Lower lobe of right lung (tissue), 2 donors: ENCODE results near the gene HINFP. TPM values are rescaled to one million over a fixed set of nuclear protein-coding genes. Genes with fewer than 3 reads are reported as not detected.

Experiments
- ATAC-seq, 2 donors: fragments of 200-7000 bp; cut with Tn5 transposase; one replicate each; pipeline ENCODE4 v1.9.1; 2020 to 2022; ENCODE audit warnings: mild to moderate bottlenecking in 2 of 2, moderate library complexity in 2 of 2
- DNase-seq: peaks from one replicate; pipeline ENCODE4 v3.0.0-alpha.2; 2020
- H3K27ac ChIP-seq: fragments of 200-600 bp; one replicate; pipeline ENCODE4 v1.8.0; 2022
- H3K27me3 ChIP-seq: fragments of 200-600 bp; one replicate; pipeline ENCODE4 v1.8.0; 2022; ENCODE audit warnings: low read depth
- H3K36me3 ChIP-seq: fragments of 200-600 bp; one replicate; pipeline ENCODE4 v1.8.0; 2022; ENCODE audit warnings: mild to moderate bottlenecking
- H3K4me1 ChIP-seq: fragments of 200-600 bp; one replicate; pipeline ENCODE4 v1.8.0; 2022
- H3K4me3 ChIP-seq: fragments of 200-600 bp; one replicate; pipeline ENCODE4 v1.8.0; 2022; ENCODE audit warnings: mild to moderate bottlenecking
- H3K9me3 ChIP-seq: fragments of 200-600 bp; one replicate; pipeline ENCODE4 v1.8.0; 2022
- intact Hi-C: fragments of 100-400 bp; cut with DNase I; formaldehyde crosslinking; loops from one replicate; pipeline ENCODE4 v1.11.0; 2022
- total RNA-seq: library from RNA; stranded (reverse); fragmentation: NEBNext Ultra II Directional; extraction: Animal tissue kit (Norgen Biotek cat#: 25700); gene quantifications from one replicate; pipeline ENCODE4 v1.2.1, GENCODE V29; 2021
- TF ChIP-seq, protein P1 (sequence below): fragments of 200-600 bp; IDR thresholded peaks from one replicate; pipeline ENCODE4 v1.8.0; 2022; ENCODE audit warnings: antibody characterized with exemption, mild to moderate bottlenecking
- donor health status: DM: no; HTN: yes; CAD: no; lungs with severe emphysema.

The HINFP gene
- total RNA-seq, 1 donor from 2014 or later: 31.0 TPM

DNA sequence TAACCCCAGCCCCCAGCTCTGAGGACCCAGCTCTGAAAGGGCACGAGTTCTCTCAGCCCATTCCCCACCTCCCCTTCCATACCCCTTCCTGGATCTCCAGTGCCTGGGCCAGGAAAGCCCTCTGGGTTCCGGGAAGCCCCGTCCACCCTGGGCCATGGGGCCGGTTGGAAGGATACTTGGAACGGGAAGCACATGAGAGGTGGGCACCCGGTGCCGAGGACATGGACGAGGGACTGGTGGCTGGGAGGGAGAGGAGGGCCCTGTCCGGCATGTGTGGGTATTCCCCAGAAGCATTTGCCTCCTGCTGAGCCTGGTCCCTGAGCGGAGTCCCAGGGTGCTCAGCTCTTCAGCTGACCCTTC is 5.2 kb upstream of the HINFP start:
- Histone ChIP-seq H3K36me3 (peaks cover 57% of the 10 kb centered on the region), H3K27me3 (no peaks in the 10 kb centered on the region), H3K4me1 (peaks cover 6% of the 10 kb centered on the region), H3K9me3 (no peaks in the 10 kb centered on the region), H3K27ac (peak overlapping the region; percentile 68), H3K4me3 (peak overlapping the region; percentile 23)
- no peak for ATAC-seq
- intact Hi-C loops: no loop called here
- no peak for DNase-seq
- TF ChIP-seq, protein P1, sequence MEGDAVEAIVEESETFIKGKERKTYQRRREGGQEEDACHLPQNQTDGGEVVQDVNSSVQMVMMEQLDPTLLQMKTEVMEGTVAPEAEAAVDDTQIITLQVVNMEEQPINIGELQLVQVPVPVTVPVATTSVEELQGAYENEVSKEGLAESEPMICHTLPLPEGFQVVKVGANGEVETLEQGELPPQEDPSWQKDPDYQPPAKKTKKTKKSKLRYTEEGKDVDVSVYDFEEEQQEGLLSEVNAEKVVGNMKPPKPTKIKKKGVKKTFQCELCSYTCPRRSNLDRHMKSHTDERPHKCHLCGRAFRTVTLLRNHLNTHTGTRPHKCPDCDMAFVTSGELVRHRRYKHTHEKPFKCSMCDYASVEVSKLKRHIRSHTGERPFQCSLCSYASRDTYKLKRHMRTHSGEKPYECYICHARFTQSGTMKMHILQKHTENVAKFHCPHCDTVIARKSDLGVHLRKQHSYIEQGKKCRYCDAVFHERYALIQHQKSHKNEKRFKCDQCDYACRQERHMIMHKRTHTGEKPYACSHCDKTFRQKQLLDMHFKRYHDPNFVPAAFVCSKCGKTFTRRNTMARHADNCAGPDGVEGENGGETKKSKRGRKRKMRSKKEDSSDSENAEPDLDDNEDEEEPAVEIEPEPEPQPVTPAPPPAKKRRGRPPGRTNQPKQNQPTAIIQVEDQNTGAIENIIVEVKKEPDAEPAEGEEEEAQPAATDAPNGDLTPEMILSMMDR: no peak

DNA sequence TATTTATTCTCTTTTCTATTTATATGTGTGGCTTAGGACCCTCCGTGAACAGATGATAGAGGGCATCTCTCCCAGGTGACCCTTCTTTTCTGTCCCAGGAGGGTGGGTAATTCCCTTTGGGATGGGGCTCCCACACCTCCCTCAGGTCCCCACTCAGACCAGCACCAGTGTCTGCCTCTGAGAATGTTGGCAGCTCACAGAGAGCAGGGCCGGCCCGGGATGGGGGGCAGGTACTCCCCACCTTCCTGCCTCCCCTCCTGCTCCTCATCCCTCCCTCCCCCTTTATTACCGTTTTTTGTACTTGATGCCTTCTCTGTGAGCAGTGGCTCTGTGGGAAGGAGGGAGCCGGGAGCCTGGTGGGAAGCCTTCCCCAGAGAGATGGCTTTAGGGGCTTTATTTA is 4.8 kb upstream of the HINFP start:
- ATAC-seq (no peak), DNase-seq (no peak)
- TF ChIP-seq, protein P1: no peak
- intact Hi-C loops: no loop called here
- Histone ChIP-seq H3K4me3 (peak overlapping the region; percentile 23), H3K27me3 (no peaks in the 10 kb centered on the region), H3K27ac (peak overlapping the region; percentile 68), H3K36me3 (peaks cover 53% of the 10 kb centered on the region), H3K9me3 (no peaks in the 10 kb centered on the region), H3K4me1 (peaks cover 6% of the 10 kb centered on the region)

DNA sequence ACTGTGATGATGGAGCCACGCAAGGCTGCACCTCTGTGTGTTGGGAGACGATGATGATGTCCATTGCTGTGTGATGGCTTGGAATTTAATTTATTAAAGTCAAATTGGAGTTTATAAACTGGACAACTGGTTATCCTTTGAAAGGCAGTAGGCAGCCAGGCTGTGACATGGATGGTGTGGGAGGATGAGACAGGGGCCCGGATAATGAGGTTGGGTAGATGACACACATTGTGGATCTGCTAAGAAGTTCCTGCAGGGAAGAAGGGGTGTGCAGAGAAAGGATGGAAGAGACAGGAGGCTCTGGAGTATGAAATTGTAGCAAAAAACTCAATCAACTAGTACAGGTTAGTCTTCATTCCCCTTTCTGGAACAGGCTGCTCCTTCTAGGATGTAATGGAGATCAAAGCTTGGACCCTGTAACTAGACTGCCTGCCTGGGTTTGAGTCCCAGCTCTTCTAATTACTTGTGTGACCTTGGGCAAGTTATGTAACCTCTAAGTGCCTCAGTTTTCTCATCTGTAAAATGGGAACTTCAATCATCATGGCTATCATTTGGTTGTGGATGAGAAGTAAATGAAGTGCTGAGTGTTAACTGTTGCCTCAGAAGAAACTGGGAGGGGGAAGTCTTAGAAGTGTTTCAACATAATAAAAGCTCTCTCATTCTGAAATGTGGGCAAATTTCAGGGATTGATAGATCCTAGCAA is 4.2 kb upstream of the HINFP start:
- Histone ChIP-seq H3K4me1 (peaks cover 8% of the 10 kb centered on the region), H3K27me3 (no peaks in the 10 kb centered on the region), H3K36me3 (peaks cover 48% of the 10 kb centered on the region), H3K9me3 (no peaks in the 10 kb centered on the region), H3K4me3 (no peak overlapping the region), H3K27ac (no peak overlapping the region)
- ATAC-seq: no peak
- no peak for DNase-seq
- TF ChIP-seq, protein P1: no peak
- intact Hi-C loops: no loop called here

DNA sequence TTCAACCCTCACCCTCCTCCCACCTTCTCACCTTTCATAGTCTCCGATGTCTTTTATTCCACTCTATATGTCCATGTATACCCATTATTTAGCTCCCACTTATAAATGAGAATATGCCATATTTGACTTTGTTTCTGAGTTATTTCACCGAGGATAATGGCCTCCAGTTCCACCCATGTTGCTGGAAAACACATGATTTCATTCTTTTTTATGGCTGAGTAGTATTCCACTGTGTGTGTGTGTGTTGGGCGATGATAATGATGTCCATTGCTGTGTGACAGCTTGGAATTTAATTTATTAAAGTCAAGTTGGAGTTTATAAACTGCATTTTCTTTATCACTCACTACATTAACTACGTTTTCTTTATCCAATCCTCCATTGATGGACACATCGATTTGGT is 3.2 kb upstream of the HINFP start:
- no peak for DNase-seq
- intact Hi-C loops: no loop called here
- Histone ChIP-seq H3K36me3 (peaks cover 37% of the 10 kb centered on the region), H3K4me1 (peaks cover 16% of the 10 kb centered on the region), H3K9me3 (no peaks in the 10 kb centered on the region), H3K4me3 (no peak overlapping the region), H3K27ac (no peak overlapping the region), H3K27me3 (no peaks in the 10 kb centered on the region)
- TF ChIP-seq, protein P1: no peak
- no peak for ATAC-seq

DNA sequence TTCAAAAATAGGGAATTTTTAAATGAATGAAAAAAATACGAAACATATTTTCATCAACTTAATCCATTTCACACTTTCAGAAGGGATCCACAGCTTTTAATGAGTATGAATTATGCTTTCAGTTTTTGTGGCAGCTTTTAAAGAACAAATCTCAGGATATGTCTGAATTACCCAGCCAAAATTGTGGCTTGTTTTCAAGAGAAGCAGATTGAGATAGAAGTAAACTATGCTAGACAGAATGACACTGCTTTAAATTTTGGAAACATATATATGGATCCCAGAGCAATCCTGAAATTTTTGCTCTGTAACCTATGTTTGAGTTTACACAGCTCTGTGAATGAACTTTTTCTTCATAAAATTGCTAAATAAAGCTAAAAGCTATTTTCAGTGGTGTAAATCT is 2.4 kb upstream of the HINFP start:
- intact Hi-C loops: no loop called here
- DNase-seq: no peak
- H3K27me3 ChIP-seq: no peaks in the 10 kb centered on the region
- peaks cover 34% of the 10 kb centered on the region for H3K36me3 ChIP-seq
- no peak overlapping the region for H3K27ac ChIP-seq
- peaks cover 16% of the 10 kb centered on the region for H3K4me1 ChIP-seq
- no peaks in the 10 kb centered on the region for H3K9me3 ChIP-seq
- TF ChIP-seq, protein P1: no peak
- H3K4me3 ChIP-seq: no peak overlapping the region
- ATAC-seq: no peak
